ENCODE data around the gene CCDC190.

Gene CCDC190

GRCh38 chr1:162889989-162890388 lies 29.0 kb upstream of the CCDC190 start:
- H3K79me2 ChIP-seq: no peaks in the 10 kb centered on the region
- no peaks in the 10 kb centered on the region for H3K27me3 ChIP-seq (ENCODE audit: control insufficient read depth, insufficient read depth, low read length)
- no peaks in the 10 kb centered on the region for H3K36me3 ChIP-seq (ENCODE audit: control insufficient read depth, insufficient read depth, low read length)
- no peak overlapping the region for H3K4me2 ChIP-seq (ENCODE audit: low read length)
- no peak overlapping the region for H3K9ac ChIP-seq
- TF ChIP-seq CTCF (IDR thresholded peaks at IDR 0.05): no peak
- no peaks in the 10 kb centered on the region for H3K4me1 ChIP-seq
- no peak overlapping the region for H3K4me3 ChIP-seq (ENCODE audit: low read depth, low read length)
- no peak overlapping the region for H2AFZ ChIP-seq
- H3K27ac ChIP-seq: no peak overlapping the region
- no peaks in the 10 kb centered on the region for H3K9me3 ChIP-seq (ENCODE audit: control insufficient read depth, low read length)

GRCh38 chr1:162886705-162887104 lies 25.7 kb upstream of the CCDC190 start:
- H2AFZ ChIP-seq: no peak overlapping the region
- H3K36me3 ChIP-seq (ENCODE audit: control insufficient read depth, insufficient read depth, low read length): no peaks in the 10 kb centered on the region
- H3K9ac ChIP-seq: no peak overlapping the region
- TF ChIP-seq CTCF (IDR thresholded peaks at IDR 0.05): no peak
- no peak overlapping the region for H3K4me3 ChIP-seq (ENCODE audit: low read depth, low read length)
- no peaks in the 10 kb centered on the region for H3K79me2 ChIP-seq
- H3K4me2 ChIP-seq (ENCODE audit: low read length): no peak overlapping the region
- no peak overlapping the region for H3K27ac ChIP-seq
- no peaks in the 10 kb centered on the region for H3K27me3 ChIP-seq (ENCODE audit: control insufficient read depth, insufficient read depth, low read length)
- no peaks in the 10 kb centered on the region for H3K9me3 ChIP-seq (ENCODE audit: control insufficient read depth, low read length)
- H3K4me1 ChIP-seq: no peaks in the 10 kb centered on the region

GRCh38 chr1:162885265-162885664 lies 24.3 kb upstream of the CCDC190 start:
- no peak overlapping the region for H3K4me2 ChIP-seq (ENCODE audit: low read length)
- H3K4me3 ChIP-seq (ENCODE audit: low read depth, low read length): no peak overlapping the region
- no peaks in the 10 kb centered on the region for H3K27me3 ChIP-seq (ENCODE audit: control insufficient read depth, insufficient read depth, low read length)
- no peaks in the 10 kb centered on the region for H3K9me3 ChIP-seq (ENCODE audit: control insufficient read depth, low read length)
- no peaks in the 10 kb centered on the region for H3K36me3 ChIP-seq (ENCODE audit: control insufficient read depth, insufficient read depth, low read length)
- H2AFZ ChIP-seq: no peak overlapping the region
- no peaks in the 10 kb centered on the region for H3K4me1 ChIP-seq
- H3K79me2 ChIP-seq: no peaks in the 10 kb centered on the region
- TF ChIP-seq CTCF (IDR thresholded peaks at IDR 0.05): no peak
- H3K27ac ChIP-seq: no peak overlapping the region
- no peak overlapping the region for H3K9ac ChIP-seq

- Histone ChIP-seq H3K79me2 (no peaks in the 10 kb centered on the region), H3K9ac (no peak overlapping the region), H3K4me2 (ENCODE audit: low read length) (no peak overlapping the region), H3K4me3 (ENCODE audit: low read depth, low read length) (no peak overlapping the region), H3K4me1 (no peaks in the 10 kb centered on the region), H3K27me3 (ENCODE audit: control insufficient read depth, insufficient read depth, low read length) (no peaks in the 10 kb centered on the region), H3K9me3 (ENCODE audit: control insufficient read depth, low read length) (no peaks in the 10 kb centered on the region), H3K36me3 (ENCODE audit: control insufficient read depth, insufficient read depth, low read length) (no peaks in the 10 kb centered on the region), H2AFZ (no peak overlapping the region), H3K27ac (no peak overlapping the region)
- no peak for TF ChIP-seq CTCF (IDR thresholded peaks at IDR 0.05)
These were observed 23.9 kb upstream of the CCDC190 start for GRCh38 chr1:162884831-162885230.

GRCh38 chr1:162882248-162882674 lies 21.3 kb upstream of the CCDC190 start:
- Histone ChIP-seq H3K4me2 (ENCODE audit: low read length) (no peak overlapping the region), H3K79me2 (no peaks in the 10 kb centered on the region), H3K4me1 (no peaks in the 10 kb centered on the region), H3K9ac (no peak overlapping the region), H3K9me3 (ENCODE audit: control insufficient read depth, low read length) (no peaks in the 10 kb centered on the region), H3K4me3 (ENCODE audit: low read depth, low read length) (no peak overlapping the region), H3K27ac (no peak overlapping the region), H3K27me3 (ENCODE audit: control insufficient read depth, insufficient read depth, low read length) (no peaks in the 10 kb centered on the region), H2AFZ (no peak overlapping the region), H3K36me3 (ENCODE audit: control insufficient read depth, insufficient read depth, low read length) (no peaks in the 10 kb centered on the region)
- TF ChIP-seq CTCF (IDR thresholded peaks at IDR 0.05): no peak

All from parathyroid adenoma (tissue), 2 donors.